HG03520 (cell line): ENCODE measurements around the gene FBXO31.
"Not testable (repeated sequence)": the region's sequence is repeated elsewhere in the genome, so short reads cannot be mapped to it uniquely, and the experiment has no call there.

Experiments
- ATAC-seq: cut with Tn5 transposase; IDR thresholded peaks from one replicate; pipeline ENCODE4 v1.9.1; 2021; ENCODE audit warnings: mild to moderate bottlenecking, moderate library complexity; ENCODE audit not compliant: unreplicated experiment

The FBXO31 gene

DNA sequence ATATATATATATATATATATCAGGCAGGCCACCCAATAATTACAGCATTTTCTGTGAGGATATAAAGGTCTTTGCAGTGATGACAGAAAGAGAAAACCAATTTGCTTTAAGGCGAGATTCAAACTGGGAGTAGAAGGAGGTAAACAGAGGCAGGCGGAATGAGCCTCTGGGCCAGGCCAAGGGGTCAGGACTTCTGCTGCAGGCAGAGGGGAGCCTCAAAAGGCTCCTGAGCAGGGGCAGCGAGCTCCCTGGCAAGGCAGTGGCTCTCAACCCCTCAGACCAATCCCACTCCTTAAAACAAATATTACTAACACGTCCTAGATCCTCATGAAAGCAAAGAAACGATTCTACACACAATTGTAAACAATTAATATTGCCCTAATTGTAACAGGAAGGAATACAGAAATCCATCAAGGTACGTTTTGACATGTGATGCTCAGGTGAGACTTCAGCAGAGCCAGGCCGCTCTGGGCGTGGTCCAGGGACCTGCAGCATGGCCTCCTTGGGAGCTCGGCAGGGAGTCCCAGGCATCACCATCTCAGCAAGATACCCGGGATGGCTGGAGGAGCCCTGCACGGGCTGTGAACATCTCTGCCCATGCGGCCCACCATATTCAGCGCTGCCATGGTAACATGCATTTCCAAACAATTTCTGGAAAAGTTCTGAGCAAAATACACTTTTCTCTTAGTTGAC is 18.4 kb downstream of the FBXO31 start:
- no peak for ATAC-seq

- no peak for ATAC-seq
Measured at GRCh38 chr16:87363771-87364455, 19.7 kb downstream of the FBXO31 start.

- not testable (repeated sequence) for ATAC-seq
Measured at GRCh38 chr16:87362828-87363559, 20.6 kb downstream of the FBXO31 start.

GRCh38 chr16:87361916-87362619 is 21.5 kb downstream of the FBXO31 start:
- ATAC-seq: no peak

DNA sequence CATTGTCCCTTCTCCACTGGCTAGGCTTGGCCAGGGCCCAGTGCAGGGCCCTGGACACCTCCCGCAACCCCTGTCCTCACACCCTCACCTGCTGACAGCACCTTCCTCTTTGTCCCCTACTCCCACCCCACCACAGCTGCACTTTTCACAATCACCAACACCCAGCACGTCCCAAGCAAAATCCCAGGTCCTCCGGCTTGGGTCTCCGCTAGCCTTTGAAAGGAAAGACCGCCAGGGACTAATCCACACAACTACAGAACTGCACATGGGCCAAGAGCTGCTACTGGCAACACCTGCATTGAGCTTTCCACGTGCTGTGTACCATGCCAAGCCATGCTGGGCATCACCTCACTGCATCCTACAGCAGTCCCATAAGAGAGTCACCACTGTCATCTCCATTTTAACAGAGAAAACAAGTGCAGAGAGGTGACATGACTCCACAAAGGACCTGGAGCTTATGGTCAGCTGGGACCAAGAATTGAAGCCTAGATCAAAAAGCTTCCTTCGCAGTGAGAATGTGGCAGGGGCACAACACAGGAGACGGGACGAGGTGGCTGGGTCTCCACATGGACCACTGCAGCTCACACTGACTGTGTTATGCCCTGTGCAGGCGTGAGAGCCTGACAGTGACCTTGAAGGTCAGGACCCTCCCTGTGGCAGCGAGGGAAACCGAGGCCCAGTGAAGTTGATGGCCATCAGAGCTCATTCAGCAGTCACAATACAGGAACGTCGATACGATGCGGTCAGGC is 22.5 kb downstream of the FBXO31 start:
- ATAC-seq: no peak

GRCh38 chr16:87359121-87359520 is 24.5 kb downstream of the FBXO31 start:
- ATAC-seq: no peak

- no peak for ATAC-seq
Measured at GRCh38 chr16:87358696-87359095, 24.9 kb downstream of the FBXO31 start.

DNA sequence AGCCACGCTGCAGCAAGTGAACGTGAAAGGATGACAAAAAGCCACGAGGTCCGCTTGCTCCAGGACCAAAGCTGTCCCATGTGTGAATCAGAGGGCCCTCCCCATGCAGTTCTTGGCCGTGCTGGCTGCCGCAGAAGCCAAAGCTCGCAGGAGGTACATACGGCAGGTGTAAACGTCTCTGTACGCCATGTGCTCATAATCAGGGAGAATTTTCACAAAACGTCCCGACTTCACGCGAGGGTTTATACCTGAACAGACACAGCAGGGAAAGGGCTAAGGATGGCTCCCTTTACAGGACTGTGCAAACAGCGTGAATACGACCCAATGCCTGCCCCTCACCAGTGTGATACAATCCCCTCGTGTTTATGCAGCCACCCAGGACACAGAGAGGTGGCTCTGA is 25.3 kb downstream of the FBXO31 start:
- no peak for ATAC-seq

DNA sequence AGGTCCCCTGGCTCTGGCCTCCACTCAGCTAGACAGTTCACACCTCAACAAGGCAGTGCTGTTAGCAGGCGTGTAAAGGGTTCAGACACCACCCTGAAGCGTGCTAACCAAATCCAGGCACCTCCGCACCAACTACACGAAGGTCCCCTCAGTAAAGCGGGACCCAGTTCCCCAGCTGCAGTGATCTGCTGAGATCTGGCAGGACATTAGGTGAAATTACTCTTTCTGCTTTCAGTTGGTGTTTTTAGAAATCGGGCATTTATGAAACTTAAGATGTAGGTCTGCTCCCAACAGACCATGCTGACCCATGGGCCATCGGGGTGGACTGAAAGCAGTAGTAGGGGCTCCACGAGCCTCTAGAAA is 27.1 kb downstream of the FBXO31 start:
- no peak for ATAC-seq

DNA sequence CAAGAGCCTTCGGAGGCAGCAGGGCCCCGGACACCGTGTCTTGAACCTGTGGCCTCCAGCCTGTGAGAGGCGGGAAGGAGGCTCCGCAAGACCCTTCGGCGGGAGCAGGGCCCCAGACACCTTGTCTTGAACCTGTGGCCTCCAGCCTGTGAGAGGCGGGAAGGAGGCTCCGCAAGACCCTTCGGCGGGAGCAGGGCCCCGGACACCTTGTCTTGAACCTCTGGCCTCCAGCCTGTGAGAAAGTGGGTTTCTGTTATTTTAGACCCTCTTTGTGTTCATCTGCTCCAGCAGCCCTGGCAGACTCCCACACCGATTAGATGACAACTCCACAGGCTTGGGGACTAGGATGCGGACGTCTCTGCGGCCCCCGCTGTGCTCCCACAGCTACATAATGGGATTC is 30.0 kb downstream of the FBXO31 start:
- no peak for ATAC-seq

DNA sequence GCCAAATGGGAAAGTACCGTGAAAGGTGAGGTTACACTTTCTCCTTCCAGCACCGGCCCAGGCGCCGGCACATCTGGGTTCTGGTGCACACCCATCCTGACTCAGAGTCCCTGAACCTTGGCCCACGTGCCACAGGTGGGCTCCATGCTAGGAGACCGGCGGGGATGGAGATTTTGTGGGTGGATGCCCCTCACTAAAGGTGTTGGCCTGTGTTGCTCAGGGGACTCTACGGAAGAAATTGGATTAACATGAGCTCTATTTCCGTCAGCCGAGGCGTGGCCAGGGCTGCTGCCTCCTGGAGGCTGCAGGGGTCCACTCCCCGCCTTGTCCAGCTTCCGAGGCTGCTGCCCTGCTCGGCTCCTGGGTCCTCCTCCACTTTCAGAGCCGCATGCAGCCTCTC is 30.8 kb downstream of the FBXO31 start:
- no peak for ATAC-seq

- no peak for ATAC-seq
Measured at GRCh38 chr16:87351320-87351698, 32.3 kb downstream of the FBXO31 start.

DNA sequence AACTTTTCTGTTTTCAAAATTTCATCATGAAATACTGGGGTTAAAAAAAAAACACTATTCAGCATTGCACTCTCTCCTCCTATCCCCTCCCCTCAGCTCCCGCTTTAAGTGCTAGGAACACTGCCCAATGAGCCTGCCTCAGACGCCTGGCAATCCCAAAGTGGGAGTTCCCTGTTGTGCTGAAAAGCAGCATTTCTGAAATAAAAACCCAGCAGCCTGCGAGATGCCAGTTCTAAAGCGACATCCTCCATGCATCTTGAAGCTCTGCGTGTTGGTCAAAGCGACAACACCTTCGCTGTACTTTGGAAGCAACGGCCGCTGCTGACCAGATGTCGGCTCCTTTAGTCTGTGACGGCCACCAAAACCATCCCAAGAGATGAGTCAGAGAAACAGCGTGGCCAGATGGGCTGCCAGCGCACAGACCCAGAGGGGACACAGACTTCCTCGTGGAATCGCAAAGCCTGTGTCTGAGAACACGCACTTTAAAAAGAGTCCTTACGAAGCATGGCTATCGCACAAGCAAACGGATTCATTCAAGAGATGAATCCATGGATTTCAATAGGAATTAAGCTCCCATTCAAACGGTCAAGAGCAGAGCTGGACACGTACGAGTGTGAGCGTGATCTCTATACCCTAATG is 32.8 kb downstream of the FBXO31 start:
- ATAC-seq: no peak

GRCh38 chr16:87350031-87350430 is 33.5 kb downstream of the FBXO31 start:
- ATAC-seq: no peak

DNA sequence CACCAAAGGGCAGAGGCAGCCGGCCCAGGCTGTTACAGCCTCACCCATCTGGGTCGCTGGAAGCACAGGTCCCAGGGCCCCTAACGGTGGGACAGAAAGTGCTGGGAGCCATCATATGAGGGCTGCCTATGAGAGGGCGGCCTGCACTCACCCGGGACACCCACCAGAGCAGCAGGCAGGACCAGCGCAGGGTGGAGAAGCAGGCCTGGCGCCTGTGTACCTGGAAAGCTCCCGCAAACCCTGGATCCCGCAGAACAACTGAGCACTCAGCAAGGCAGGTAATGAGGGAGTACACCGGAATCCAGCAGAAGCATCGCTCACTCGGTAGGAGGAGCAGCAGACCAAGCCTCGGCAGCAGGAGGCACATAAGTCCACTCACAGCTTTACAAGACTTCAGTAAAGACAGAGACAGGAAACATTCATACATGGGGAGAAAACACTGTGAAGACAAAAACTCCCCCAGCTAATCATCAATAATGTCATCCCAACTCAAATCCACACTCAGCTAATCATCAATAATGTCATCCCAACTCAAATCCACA is 34.9 kb downstream of the FBXO31 start:
- no peak for ATAC-seq

DNA sequence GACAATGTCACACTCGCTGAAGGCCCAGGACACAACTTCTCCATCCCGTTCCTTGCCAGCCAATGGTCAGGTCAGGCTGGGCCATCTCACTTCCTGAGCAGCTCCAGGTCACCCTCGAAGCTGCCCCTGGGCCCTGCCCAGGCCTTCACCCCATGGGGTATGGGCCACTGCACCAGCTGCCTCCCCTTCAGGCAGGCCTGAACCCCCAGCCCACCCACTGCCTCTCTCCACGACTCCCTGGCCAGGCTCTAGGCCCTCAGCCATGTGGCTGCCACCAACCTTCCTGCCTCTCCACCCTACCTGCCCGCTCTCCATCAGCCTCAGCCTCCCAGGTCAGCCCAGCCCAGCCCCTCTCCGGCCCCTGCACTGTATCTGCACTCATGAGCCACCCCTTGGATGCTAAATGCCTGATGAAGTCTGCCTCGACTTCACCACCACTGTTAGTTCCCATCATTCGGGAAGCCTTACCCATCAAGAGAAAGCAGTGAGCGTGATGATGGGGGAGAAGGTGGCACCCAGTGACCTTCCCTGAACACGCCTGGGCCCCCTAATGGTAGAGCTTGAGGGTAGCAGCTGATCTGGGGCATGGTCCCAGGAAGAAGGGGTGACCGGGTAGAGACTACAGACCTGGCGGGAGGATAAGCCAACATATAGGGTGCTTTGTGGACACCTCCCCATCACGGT is 35.5 kb downstream of the FBXO31 start:
- no peak for ATAC-seq

DNA sequence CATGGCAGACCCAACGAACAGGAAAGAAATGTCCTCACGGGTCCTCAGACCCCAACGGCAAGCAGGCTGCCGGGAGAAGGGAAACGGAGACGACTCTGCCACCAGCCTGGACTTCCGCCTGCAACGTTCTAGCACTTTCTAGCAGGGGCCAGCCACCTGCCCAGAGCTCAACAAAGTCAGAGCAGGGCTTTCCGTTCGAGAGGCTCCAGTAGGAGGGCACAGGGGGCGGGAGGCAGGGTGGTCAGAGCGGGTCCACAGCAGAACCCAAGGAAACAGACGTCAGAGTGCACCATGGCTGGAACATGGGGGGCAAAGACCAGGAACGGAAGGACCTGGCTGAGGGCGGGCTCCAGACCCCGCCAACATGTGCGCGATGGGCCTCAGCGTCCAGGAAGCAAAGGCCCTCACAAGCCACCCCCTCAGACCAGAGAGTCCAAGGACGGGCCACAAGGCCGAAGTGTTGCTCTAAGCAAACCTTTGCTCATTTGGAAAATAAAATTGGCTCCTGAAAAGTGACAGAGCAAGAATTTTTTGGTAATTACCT is 37.0 kb downstream of the FBXO31 start:
- no peak for ATAC-seq

DNA sequence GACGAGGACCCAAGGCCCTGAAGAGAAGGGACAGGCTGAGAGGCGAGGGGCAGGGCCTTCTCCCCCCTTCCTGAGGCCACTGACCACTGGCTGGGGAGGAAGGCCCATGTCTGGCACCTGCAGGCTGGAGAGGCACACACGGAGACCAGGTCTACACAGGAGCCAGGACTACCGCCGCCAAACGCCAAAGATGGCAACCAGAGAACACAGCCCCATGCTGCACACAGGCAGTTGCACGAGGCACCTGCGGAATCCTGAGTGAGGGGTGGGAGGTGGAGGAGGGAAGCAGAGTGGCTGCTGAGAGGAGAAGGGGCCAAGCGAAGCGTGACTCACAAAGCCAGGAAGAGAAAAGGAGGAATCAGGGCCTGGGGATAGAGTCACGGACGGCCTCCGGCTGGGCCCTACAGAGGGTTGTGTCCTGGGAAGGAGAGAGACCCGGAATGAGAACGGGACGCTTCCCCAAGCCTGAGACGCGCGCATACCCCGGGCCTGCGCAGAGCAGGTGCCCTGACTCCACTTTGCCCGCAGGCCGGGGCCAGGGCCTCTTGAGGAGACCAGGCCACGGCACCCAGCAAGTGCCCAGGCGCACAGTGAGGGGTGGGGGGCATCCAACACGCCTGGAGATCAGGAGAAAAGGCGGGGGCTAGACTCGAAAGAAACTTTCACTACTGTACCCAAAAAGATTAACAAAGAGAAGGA is 37.7 kb downstream of the FBXO31 start:
- ATAC-seq: no peak
